Subcutaneous adipose tissue (tissue), 4 donors: ENCODE measurements around the gene KRTAP22-2. TPM values are rescaled to one million over a fixed set of nuclear protein-coding genes. Genes with fewer than 3 reads are reported as not detected.

ENCODE experiments used
- CTCF ChIP-seq: fragments of 450-650 bp; IDR thresholded peaks from one replicate; pipeline ENCODE4 v1.5.1; 2016; ENCODE audit warnings: low read depth, mild to moderate bottlenecking, control low read depth, antibody characterized with exemption, moderate library complexity
- total RNA-seq, 4 donors: library from RNA; depleted of rRNA; stranded (reverse); fragments of >200 nt; gene quantifications; one replicate each; pipeline ENCODE4 v1.1.0, GENCODE V29; 2016

Gene KRTAP22-2
- total RNA-seq, 4 donors from 2014 or later: not detected

- TF ChIP-seq CTCF: no peak
Measured at GRCh38 chr21:30567617-30568016, 22.6 kb downstream of the KRTAP22-2 start.

DNA sequence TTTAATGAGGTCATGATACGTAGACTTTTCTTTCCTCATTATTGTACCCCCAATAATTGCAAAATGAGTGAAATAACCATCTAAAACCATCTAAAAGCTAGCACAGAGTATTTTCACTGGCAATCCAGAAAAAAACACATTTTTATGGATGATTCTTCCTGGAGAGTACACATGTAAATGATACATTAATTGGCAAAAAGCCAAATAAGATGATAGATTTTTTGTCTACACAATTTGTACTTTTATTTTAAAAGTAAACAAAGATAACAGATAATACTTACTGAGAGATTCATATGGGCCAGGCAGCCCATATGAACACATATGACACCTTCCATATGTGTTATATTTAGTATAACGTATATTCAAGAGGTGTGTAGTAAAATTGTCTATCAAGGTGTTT lies 26.6 kb downstream of the KRTAP22-2 start:
- TF ChIP-seq CTCF: no peak

- no peak for TF ChIP-seq CTCF
Measured at GRCh38 chr21:30563072-30563471, 27.1 kb downstream of the KRTAP22-2 start.

DNA sequence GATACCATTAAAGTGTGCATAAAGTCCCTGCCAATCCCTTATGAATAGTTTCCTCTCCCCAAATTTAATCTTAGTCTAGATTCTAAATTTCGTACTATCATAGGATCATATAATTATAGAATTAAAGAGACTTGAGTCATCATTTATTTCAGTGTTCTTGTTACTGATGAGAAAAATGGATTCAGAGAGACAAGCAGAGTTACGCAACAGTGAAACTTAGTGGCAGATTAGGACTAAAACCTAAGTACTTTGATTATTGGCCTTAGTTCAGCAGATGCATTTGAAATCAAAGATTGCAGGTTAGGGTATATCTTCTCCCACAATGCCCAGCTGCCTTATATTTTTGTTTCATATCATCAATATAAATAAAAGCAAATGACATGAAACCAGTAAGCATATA lies 28.2 kb downstream of the KRTAP22-2 start:
- TF ChIP-seq CTCF: no peak

DNA sequence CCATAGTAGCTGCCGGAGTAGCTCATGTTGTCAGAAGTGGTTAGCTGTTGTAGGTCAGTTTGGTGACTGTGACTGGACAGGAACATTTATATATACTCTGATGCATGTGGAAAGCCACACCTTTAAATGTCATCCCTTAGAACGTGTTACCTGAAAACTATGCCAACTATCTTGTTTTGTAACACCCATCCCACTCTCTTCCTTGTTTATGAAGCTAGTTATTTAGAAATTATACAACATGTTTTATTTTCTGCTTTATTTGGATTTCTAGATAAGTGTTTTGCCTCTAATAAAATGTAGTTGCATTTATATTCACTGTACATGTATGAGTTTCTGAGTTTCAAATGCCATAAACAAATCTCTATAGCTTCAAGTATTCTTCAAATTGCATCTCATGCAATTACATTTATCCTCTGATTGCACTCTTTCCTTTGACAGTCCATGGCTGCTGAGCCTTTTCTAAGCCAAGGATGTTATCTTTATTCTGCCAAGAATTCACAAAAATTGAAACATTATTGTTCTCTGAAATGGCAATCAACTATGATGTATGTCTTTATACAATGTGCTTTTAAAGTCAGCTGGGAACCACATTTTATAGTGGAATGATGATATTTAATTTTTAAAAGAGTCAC lies 28.8 kb downstream of the KRTAP22-2 start, which contains the start of gene KRTAP19-7:
Gene KRTAP19-7 (minus strand): TSS at position 51 of the 632 bp plus-strand sequence. CDS start 25 bp downstream, at position 26.
- TF ChIP-seq CTCF: no peak

DNA sequence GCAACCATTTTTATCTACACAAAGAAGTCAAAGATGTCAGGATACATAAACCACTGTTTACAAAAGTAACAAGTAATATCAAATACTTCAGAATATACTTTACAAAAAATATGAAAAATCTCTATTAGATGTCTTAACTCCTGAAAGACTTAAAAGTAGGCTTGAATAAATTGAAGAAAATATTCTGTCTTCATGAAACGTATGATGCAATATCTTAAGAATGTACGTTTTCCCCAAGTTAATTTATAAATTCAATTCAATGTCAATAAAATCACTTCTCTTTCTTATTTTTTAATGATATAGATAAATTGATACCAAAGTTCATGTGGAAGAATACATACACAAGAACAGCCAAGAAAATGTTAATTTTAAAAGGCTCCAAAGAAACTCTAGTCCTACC lies 35.1 kb downstream of the KRTAP22-2 start:
- TF ChIP-seq CTCF: no peak

DNA sequence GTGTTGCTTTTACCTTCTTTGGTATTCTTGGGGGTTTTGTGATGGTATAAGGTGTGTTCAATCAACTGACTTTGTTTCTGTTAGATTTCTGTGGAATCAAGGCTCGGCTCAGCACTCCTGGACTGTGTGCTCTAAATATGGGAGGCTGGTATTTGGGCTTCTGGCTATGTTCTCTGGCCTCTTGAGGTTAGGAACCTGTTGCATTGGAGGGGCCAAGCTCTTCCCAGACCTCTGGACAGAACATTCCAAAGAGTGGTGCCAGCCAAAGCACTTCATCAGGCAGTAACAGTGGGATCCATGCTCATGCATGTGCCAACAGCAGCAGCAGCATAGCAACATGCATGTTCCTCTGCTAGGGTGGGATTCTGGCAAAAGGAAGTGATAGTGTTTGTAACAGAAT lies 37.4 kb downstream of the KRTAP22-2 start:
- TF ChIP-seq CTCF: no peak
